GM21447 (cell line): Measurements from ENCODE around the gene TMEM123.
A peak's percentile ranks its signal among the peaks of the same experiment; 100 is the strongest.
"Not testable (repeated sequence)": the region's sequence is repeated elsewhere in the genome, so short reads cannot be mapped to it uniquely, and the experiment has no call there.

Source experiments
- ATAC-seq: cut with Tn5 transposase; IDR thresholded peaks from one replicate; pipeline ENCODE4 v1.9.1; 2021; ENCODE audit not compliant: unreplicated experiment

Gene TMEM123

DNA sequence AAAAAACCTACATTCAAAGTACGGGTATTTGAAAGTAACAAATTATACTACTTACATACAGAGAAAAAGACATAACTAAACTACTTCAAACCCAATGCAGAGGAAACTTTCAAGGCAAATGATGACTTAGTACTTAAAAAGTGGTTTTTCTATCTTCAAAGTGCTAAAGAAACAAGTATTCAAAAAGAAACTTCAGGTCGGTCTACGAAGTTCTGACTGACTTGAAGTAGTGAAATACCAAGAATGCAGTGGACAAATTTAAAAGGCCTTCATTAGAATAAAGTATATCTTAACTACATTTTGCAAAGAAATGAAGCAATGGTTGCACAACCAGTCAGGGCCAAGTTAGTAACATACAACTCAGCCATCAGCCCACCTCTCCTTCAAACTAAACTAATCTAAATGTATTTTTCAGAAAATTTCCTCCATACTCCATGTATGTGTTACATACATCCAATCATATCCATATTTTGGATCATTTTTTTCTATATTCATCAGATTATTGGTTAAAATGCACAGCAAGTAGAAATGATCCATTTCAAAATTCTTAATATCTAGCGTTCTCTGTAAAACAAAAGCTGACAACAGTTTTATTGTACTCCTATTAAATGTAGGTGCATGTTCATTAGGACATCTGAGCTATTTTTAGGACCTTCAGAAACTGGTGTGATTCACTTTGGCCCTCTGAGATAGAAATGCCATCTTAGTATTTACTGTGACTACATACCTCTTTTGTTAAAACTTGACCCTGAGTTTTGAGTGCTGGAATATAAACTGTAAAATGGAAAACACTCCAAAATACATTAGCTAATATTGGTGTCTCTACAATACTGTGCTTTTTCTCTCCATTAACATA is 55.6 kb downstream of the TMEM123 start:
- ATAC-seq = no peak

DNA sequence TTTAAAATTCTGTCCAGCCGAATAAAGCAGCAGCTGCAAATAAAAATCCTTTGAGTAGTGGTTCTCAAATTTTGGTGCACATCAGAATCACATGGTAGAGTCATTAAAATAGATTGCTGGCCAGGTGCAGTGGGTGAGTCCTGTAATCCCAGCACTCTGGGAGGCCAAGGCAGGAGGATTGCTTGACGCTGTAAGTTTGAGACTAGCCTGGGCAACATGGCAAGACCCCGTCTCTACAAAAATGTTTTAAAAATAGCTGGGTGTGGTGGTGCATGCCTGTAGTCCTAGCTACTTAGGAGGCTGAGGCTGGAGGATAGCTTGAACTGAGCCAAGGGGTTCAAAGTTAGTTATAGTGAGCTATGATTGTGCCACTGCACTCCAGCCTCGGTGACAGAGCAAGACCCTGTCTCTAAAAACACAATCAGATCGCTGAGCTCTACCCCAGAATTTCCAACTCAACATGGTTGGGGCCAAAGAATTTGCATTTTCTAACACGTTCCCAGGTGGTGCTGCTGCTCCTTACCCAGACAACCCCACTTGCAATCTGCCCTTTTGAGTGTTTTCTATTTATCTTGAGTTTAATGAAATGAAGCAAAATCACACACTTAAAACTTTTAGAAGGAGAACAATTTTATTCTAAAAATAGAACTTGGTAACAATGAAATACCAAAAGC is 56.7 kb downstream of the TMEM123 start:
- ATAC-seq = no peak

GRCh38 chr11:102393272-102393730 is 59.3 kb downstream of the TMEM123 start:
- no peak for ATAC-seq

DNA sequence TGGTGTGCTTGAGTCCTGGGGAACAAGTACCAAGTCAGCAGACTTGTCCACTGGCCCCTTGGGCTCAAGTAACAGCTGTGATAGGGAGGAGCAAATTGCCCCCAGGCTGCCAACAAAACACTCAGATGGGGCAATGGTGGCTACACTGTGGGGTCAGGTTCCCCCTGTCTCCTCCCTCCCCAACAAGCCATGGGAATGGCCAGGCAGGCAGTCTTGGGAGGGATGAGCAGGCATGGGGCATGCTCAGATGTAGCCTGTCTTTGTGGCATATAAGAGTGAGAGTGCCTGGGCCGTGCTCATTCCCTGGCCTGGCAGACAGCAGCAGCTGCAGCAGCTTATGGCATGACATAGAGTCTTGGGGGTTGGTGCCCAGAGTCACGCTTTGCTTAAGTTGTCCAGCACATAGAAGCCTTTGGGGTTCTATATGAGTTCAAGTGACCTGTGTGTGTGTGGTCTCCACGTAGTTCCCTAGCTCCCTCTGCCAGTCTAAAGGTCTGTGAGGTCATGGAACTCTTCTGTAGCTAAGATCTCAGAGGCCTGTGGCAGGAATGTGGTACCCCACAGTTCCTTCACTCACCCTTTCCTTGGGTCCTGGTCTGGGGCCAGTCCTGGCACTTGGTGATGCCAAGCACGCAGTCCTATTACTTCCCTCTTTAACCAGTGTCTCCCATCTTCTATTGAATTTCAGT is 60.9 kb downstream of the TMEM123 start:
- no peak for ATAC-seq

- peak; percentile 87 for ATAC-seq
These were observed 61.7 kb downstream of the TMEM123 start for GRCh38 chr11:102390667-102391465.

DNA sequence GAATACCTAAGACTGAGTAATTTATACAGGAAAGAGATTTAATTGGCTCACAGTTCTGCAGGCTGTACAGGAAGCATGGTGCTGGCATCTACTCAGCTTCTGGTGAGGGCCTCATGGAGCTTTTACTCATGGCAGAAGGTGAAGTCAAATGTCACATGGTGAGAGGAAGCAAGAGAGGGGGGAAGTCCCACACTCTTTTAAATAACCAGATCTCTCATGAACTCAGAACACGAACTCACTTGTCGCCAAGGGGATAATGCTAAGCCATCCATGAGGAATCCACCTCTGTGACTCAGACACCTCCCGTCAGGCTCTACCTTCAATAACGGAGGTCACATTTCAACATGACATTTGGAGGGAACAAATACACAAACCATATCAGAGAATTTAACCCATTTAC is 63.3 kb downstream of the TMEM123 start:
- no peak for ATAC-seq

GRCh38 chr11:102387043-102387781 is 65.4 kb downstream of the TMEM123 start:
- ATAC-seq = no peak

GRCh38 chr11:102386136-102386734 is 66.3 kb downstream of the TMEM123 start:
- ATAC-seq = no peak

- no peak for ATAC-seq
These were observed 67.2 kb downstream of the TMEM123 start for GRCh38 chr11:102385085-102386007.

DNA sequence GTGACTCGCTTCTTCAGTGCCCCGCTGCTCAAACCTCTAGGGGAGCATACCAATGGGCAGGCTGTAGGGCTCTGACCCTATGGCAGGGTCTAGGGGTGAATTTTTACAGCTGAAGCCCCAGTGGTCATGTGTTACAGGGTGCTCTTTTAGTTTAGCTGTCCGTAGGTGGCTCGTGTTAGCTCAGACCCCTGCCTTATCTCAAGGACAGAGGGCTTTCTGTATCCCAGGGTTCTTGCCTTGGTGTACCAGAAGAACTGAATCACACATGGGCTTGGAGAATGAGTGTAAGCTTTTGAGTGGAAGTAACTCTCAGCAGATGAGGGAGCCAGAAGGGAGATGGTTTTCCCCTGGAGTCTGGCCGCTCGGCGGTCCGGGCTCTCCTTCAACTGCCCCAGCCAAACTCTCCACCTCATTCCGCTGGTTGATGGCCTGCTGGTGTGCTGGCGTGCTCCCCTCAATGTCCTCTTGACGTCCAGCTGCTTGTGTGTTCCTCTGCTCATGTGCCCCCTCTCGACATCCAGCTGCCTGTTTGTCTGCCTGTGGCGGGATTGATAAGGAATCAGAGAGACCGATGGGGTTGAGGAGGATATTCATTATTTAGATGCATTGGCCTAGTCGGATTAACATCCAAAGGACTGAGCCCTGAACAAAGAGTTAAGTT is 68.0 kb downstream of the TMEM123 start:
- ATAC-seq = no peak

DNA sequence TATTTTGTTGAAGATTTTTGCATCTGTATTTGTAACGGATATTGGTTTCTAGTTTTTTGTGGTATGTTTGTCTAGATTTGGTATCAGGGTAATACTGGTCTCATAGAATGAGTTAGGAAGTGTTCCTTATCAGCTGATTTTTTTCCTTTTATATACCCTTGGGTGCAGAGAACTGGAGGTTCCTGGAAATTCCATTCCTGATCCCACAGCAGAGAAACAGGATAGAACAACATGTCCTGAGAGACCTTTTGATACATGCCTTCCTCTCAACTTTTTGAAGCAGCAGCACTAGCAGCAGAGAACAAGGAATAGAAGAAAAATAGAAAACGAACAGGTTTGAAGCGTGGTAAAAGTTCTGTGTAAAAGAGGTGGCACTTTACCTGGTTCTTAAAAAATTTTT is 68.7 kb downstream of the TMEM123 start:
- ATAC-seq = no peak

GRCh38 chr11:102382384-102382783 is 70.2 kb downstream of the TMEM123 start:
- ATAC-seq = no peak

- ATAC-seq = no peak
These were observed 73.7 kb downstream of the TMEM123 start for GRCh38 chr11:102378818-102379217.

DNA sequence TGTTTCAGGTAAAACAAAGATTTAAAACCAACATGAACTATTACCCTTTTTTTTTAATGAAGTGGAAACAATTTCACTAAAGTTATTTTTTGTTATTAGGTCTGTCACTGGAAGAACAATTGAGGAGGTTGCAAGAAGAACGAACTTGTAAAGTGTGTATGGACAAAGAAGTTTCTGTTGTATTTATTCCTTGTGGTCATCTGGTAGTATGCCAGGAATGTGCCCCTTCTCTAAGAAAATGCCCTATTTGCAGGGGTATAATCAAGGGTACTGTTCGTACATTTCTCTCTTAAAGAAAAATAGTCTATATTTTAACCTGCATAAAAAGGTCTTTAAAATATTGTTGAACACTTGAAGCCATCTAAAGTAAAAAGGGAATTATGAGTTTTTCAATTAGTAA is 74.7 kb downstream of the TMEM123 start:
- no peak for ATAC-seq

- ATAC-seq = no peak
These were observed 76.7 kb downstream of the TMEM123 start for GRCh38 chr11:102375720-102376399.

GRCh38 chr11:102374633-102375424 is 77.7 kb downstream of the TMEM123 start:
- not testable (repeated sequence) for ATAC-seq

GRCh38 chr11:102368472-102368871 is 84.1 kb downstream of the TMEM123 start:
- ATAC-seq = peak; percentile 100
